HEK293 (cell line): Measurements from ENCODE around the gene SAE1.

ENCODE experiments used
- CTCF ChIA-PET: fragments of 350-600 bp; formaldehyde crosslinking; extraction: SDS; loops from one replicate; lab custom pipeline; 2021; ENCODE audit warnings: antibody characterized with exemption; lab: Yijun Ruan, JAX
- POLR2A ChIA-PET: fragments of 300-600 bp; formaldehyde crosslinking; extraction: SDS; loops from one replicate; lab custom pipeline; 2020; ENCODE audit warnings: antibody characterized with exemption, inconsistent platforms; lab: Yijun Ruan, JAX
- H3K27ac ChIP-seq: fragments of 200-500 bp; sonication (Bioruptor generic); 2 replicates; pipeline ENCODE4 v1.5.1; 2014; ENCODE audit warnings: low read depth, low read length, control low read depth, inconsistent platforms; ENCODE audit errors: extremely low read depth
- H3K36me3 ChIP-seq, 2 experiments: fragments of 200-500 bp in 1 of 2; sonication (Bioruptor generic) in 1 of 2; 1 replicate in 1 of 2; 2 replicates in 1 of 2; pipeline ENCODE4 v1.5.1; 2014 to 2017; ENCODE audit warnings: inconsistent platforms in 2 of 2, low read length in 2 of 2; ENCODE audit not compliant: control insufficient read depth in 2 of 2, insufficient read depth in 1 of 2
- H3K4me1 ChIP-seq: fragments of 200-500 bp; sonication (Bioruptor generic); 2 replicates; pipeline ENCODE4 v1.5.1; 2014; ENCODE audit warnings: mild to moderate bottlenecking, low read length, inconsistent platforms; ENCODE audit not compliant: control insufficient read depth, insufficient read depth
- H3K4me3 ChIP-seq: 2 replicates; pipeline ENCODE4 v1.5.1; 2011; ENCODE audit warnings: low read depth, mild to moderate bottlenecking, control low read depth, low read length, moderate library complexity
- H3K9me3 ChIP-seq: fragments of 200-500 bp; sonication (Bioruptor generic); 2 replicates; pipeline ENCODE4 v1.5.1; 2014; ENCODE audit warnings: low read depth, low read length, inconsistent platforms; ENCODE audit not compliant: control insufficient read depth, insufficient read depth
- ATF2 ChIP-seq: fragments of 450-650 bp; formaldehyde crosslinking; IDR thresholded peaks from 2 replicates; pipeline ENCODE4 v1.5.1; 2016; ENCODE audit warnings: missing biosample characterization, missing genetic modification characterization, low read depth
- ELK4 ChIP-seq: IDR thresholded peaks from 2 replicates; pipeline ENCODE4 v1.6.1; 2011; ENCODE audit warnings: mild to moderate bottlenecking, low read depth, low read length, borderline replicate concordance
- GLI4 ChIP-seq: fragments of 450-650 bp; formaldehyde crosslinking; IDR thresholded peaks from 2 replicates; pipeline ENCODE4 v1.5.1; 2016; ENCODE audit warnings: missing biosample characterization, missing genetic modification characterization
- IKZF3 ChIP-seq: fragments of 450-650 bp; IDR thresholded peaks from 2 replicates; pipeline ENCODE4 v1.5.0; 2018; ENCODE audit warnings: missing biosample characterization, mild to moderate bottlenecking, missing genetic modification characterization, moderate library complexity
- KLF10 ChIP-seq: fragments of 450-650 bp; IDR thresholded peaks from 2 replicates; pipeline ENCODE4 v1.5.1; 2018; ENCODE audit warnings: missing biosample characterization, mild to moderate bottlenecking, missing genetic modification characterization
- PBX3 ChIP-seq: sonication (generic); formaldehyde crosslinking; IDR thresholded peaks from 2 replicates; pipeline ENCODE4 v1.8.1; 2022; ENCODE audit warnings: mild to moderate bottlenecking, moderate library complexity, missing genetic modification reagents
- PRDM1 ChIP-seq: fragments of 450-650 bp; formaldehyde crosslinking; IDR thresholded peaks from 2 replicates; pipeline ENCODE4; 2016; ENCODE audit warnings: missing biosample characterization, missing genetic modification characterization
- REST ChIP-seq: fragments of 450-650 bp; formaldehyde crosslinking; IDR thresholded peaks from 2 replicates; pipeline ENCODE4 v1.5.1; 2016; ENCODE audit warnings: missing biosample characterization, missing genetic modification characterization
- SALL2 ChIP-seq: fragments of 450-650 bp; formaldehyde crosslinking; IDR thresholded peaks from 2 replicates; pipeline ENCODE4 v1.5.0; 2017; ENCODE audit warnings: missing biosample characterization, mild to moderate bottlenecking, missing genetic modification characterization, borderline replicate concordance
- SP2 ChIP-seq: fragments of 450-650 bp; formaldehyde crosslinking; IDR thresholded peaks from 2 replicates; pipeline ENCODE4 v1.5.1; 2016; ENCODE audit warnings: missing biosample characterization, missing genetic modification characterization
- ZBTB21 ChIP-seq: fragments of 450-650 bp; formaldehyde crosslinking; IDR thresholded peaks from 2 replicates; pipeline ENCODE4 v1.5.1; 2017; ENCODE audit warnings: missing biosample characterization, missing genetic modification characterization
- ZBTB44 ChIP-seq: fragments of 450-650 bp; IDR thresholded peaks from 2 replicates; pipeline ENCODE4 v1.5.1; 2018; ENCODE audit warnings: missing biosample characterization, mild to moderate bottlenecking, missing genetic modification characterization
- ZBTB8A ChIP-seq: fragments of 450-650 bp; formaldehyde crosslinking; IDR thresholded peaks from 2 replicates; pipeline ENCODE4 v1.5.1; 2016; ENCODE audit warnings: missing biosample characterization, missing genetic modification characterization
- ZFP41 ChIP-seq: fragments of 450-650 bp; formaldehyde crosslinking; IDR thresholded peaks from 2 replicates; pipeline ENCODE4 v1.5.1; 2016; ENCODE audit warnings: missing biosample characterization, missing genetic modification characterization, borderline replicate concordance
- ZIC2 ChIP-seq: fragments of 450-650 bp; formaldehyde crosslinking; IDR thresholded peaks from 2 replicates; pipeline ENCODE4 v1.5.1; 2016; ENCODE audit warnings: missing biosample characterization, missing genetic modification characterization
- ZNF148 ChIP-seq: fragments of 450-650 bp; formaldehyde crosslinking; IDR thresholded peaks from 2 replicates; pipeline ENCODE4 v1.5.0; 2017; ENCODE audit warnings: missing biosample characterization, missing genetic modification characterization, borderline replicate concordance
- ZNF157 ChIP-seq: fragments of 450-650 bp; formaldehyde crosslinking; IDR thresholded peaks from 2 replicates; pipeline ENCODE4 v1.5.1; 2016; ENCODE audit warnings: missing biosample characterization, missing genetic modification characterization
- ZNF175 ChIP-seq: fragments of 450-650 bp; formaldehyde crosslinking; IDR thresholded peaks from 2 replicates; pipeline ENCODE4 v1.5.1; 2016; ENCODE audit warnings: missing biosample characterization, missing genetic modification characterization
- ZNF19 ChIP-seq: fragments of 450-650 bp; formaldehyde crosslinking; IDR thresholded peaks from 2 replicates; pipeline ENCODE4; 2016; ENCODE audit warnings: missing biosample characterization, missing genetic modification characterization, low read depth
- ZNF214 ChIP-seq: fragments of 450-650 bp; formaldehyde crosslinking; IDR thresholded peaks from 2 replicates; pipeline ENCODE4 v1.5.1; 2017; ENCODE audit warnings: missing biosample characterization, mild to moderate bottlenecking, missing genetic modification characterization, borderline replicate concordance
- ZNF561 ChIP-seq: fragments of 450-650 bp; IDR thresholded peaks from 2 replicates; pipeline ENCODE4 v1.5.1; 2018; ENCODE audit warnings: missing biosample characterization, missing genetic modification characterization, borderline replicate concordance
- ZNF660 ChIP-seq: fragments of 450-650 bp; IDR thresholded peaks from 2 replicates; pipeline ENCODE4 v1.5.1; 2018; ENCODE audit warnings: missing biosample characterization, mild to moderate bottlenecking, missing genetic modification characterization
- ZSCAN23 ChIP-seq: fragments of 450-650 bp; formaldehyde crosslinking; IDR thresholded peaks from 2 replicates; pipeline ENCODE4 v1.5.1; 2016; ENCODE audit warnings: missing biosample characterization, missing genetic modification characterization
- ZXDB ChIP-seq: fragments of 450-650 bp; formaldehyde crosslinking; IDR thresholded peaks from 2 replicates; pipeline ENCODE4 v1.5.1; 2016; ENCODE audit warnings: missing biosample characterization, missing genetic modification characterization

The SAE1 gene

GRCh38 chr19:47130589-47131227 is at the start of gene SAE1 (continued):
- TF ChIP-seq ZFP41 (tag by site-specific recombination), result no peak
- no peak for TF ChIP-seq PRDM1 (tag by site-specific recombination)
- TF ChIP-seq ATF2, result no peak
- no peak for TF ChIP-seq ZNF19 (tag by site-specific recombination)
- peak; percentile 75 for TF ChIP-seq SP2 (tag by site-specific recombination)
- 0 out of 2 replicates have a peak, but pooled peaks have one; percentile 69 for TF ChIP-seq PBX3 (CRISPR knock-in tag)
- peak; percentile 88 for TF ChIP-seq ZXDB
- no peak; the same call in 1 of the 2 replicates for TF ChIP-seq ZBTB21 (tag by site-specific recombination)
- peak; percentile 60 for TF ChIP-seq IKZF3 (tag by site-specific recombination)
- TF ChIP-seq ZBTB8A (tag by site-specific recombination), result peak; percentile 63; the same call in 1 of the 2 replicates
- peak; percentile 67 for TF ChIP-seq ZNF561
- TF ChIP-seq ELK4, result no peak
- no peak; the same call in 1 of the 2 replicates for TF ChIP-seq ZBTB44
- TF ChIP-seq SALL2 (tag by site-specific recombination), result no peak
- no peak for TF ChIP-seq ZNF175 (tag by site-specific recombination)
- TF ChIP-seq ZNF660, result 0 out of 2 replicates have a peak, but pooled peaks have one; percentile 23

GRCh38 chr19:47081095-47081494 is 49.5 kb upstream of the SAE1 start:
- peaks cover 67 to 95% of the 10 kb centered on the region in 2 experiments for H3K36me3 ChIP-seq
- ChIA-PET POLR2A (interaction anchor here (1.5 to 3.1 kb wide), 2 partner anchors 32 to 50 kb away, joined by 3 to 36 read pairs; partner anchors contain the start of genes SAE1 and ZC3H4), CTCF (interaction anchor here (0.5 to 4.0 kb wide), 8 partner anchors 11 to 165 kb away, joined by 3 to 69 read pairs (median 14); no protein-coding TSS in a partner anchor)
- H3K27ac ChIP-seq, result peak overlapping the region; percentile 37; the same call in 1 of the 2 replicates
- H3K9me3 ChIP-seq, result no peaks in the 10 kb centered on the region
- no peaks in the 10 kb centered on the region for H3K4me1 ChIP-seq
- no peak overlapping the region for H3K4me3 ChIP-seq
- TF ChIP-seq ZSCAN23 (no peak), KLF10 (tag by site-specific recombination) (no peak), GLI4 (tag by site-specific recombination) (no peak), ZNF148 (tag by site-specific recombination) (no peak), REST (tag by site-specific recombination) (no peak), ZNF214 (tag by site-specific recombination) (no peak), ZNF157 (tag by site-specific recombination) (no peak), ZIC2 (tag by site-specific recombination) (no peak)
